SK-N-SH (cell line): ENCODE results near the gene ATF6. TPM values are rescaled to one million over a fixed set of nuclear protein-coding genes. Genes with fewer than 3 reads are reported as not detected.

Experiments
- CTCF ChIA-PET: fragments of 300-600, 350-600 bp; formaldehyde crosslinking; extraction: SDS; loops from one replicate; lab custom pipeline; 2021; lab: Yijun Ruan, JAX
- POLR2A ChIA-PET: fragments of 350-600 bp; sonication (Branson Sonifier 250); formaldehyde crosslinking; extraction: SDS; loops from one replicate; lab custom pipeline; 2020; ENCODE audit warnings: antibody characterized with exemption, inconsistent platforms; lab: Yijun Ruan, JAX
- DNase-seq: peaks from one replicate; pipeline ENCODE4 v3.0.0; 2012
- H2AFZ ChIP-seq: fragments of 200-600 bp; sonication (generic); 2 replicates; pipeline ENCODE4 v1.8.1; 2016; ENCODE audit warnings: antibody characterized with exemption, mild to moderate bottlenecking, low read depth
- H3F3A ChIP-seq: fragments of 200-600 bp; sonication (generic); replicated peaks from 2 replicates; pipeline ENCODE3; 2016; ENCODE audit warnings: antibody characterized with exemption, mild to moderate bottlenecking; ENCODE audit not compliant: insufficient read depth
- H3K27ac ChIP-seq, 2 experiments: fragments of 200-500 bp in 1 of 2; fragments of 200-600 bp in 1 of 2; sonication (Bioruptor generic) in 1 of 2; sonication (generic), shearing (Covaris generic) in 1 of 2; 2 replicates each; pipeline versions ENCODE4 v1.5.1 to v1.6.1; 2014 to 2016; ENCODE audit warnings: low read depth in 2 of 2, inconsistent platforms in 1 of 2, low read length in 1 of 2, mild to moderate bottlenecking in 1 of 2, mixed read lengths in 1 of 2
- H3K27me3 ChIP-seq: fragments of 200-600 bp; sonication (generic), shearing (Covaris generic); 2 replicates; pipeline ENCODE4 v1.6.1; 2016; ENCODE audit warnings: mixed run types; ENCODE audit not compliant: insufficient read depth
- H3K36me3 ChIP-seq, 2 experiments: fragments of 200-500 bp in 1 of 2; fragments of 200-600 bp in 1 of 2; sonication (Bioruptor generic) in 1 of 2; sonication (generic) in 1 of 2; replicated peaks in 1 of 2; 2 replicates each; pipeline versions ENCODE3 to v1.5.1; 2014 to 2016; ENCODE audit warnings: low read length in 1 of 2, mild to moderate bottlenecking in 1 of 2; ENCODE audit not compliant: insufficient read depth in 2 of 2, control insufficient read depth in 1 of 2
- H3K4me1 ChIP-seq, 2 experiments: fragments of 200-500 bp in 1 of 2; fragments of 200-600 bp in 1 of 2; sonication (Bioruptor generic) in 1 of 2; sonication (generic), shearing (Covaris generic) in 1 of 2; 2 replicates each; pipeline versions ENCODE4 v1.5.1 to v1.6.1; 2014 to 2016; ENCODE audit warnings: low read depth in 1 of 2, low read length in 1 of 2, mixed run types in 1 of 2; ENCODE audit not compliant: insufficient read depth in 2 of 2, control insufficient read depth in 1 of 2
- H3K4me2 ChIP-seq: fragments of 200-600 bp; sonication (generic), shearing (Covaris generic); 2 replicates; pipeline ENCODE4 v1.6.1; 2017; ENCODE audit warnings: mixed run types
- H3K4me3 ChIP-seq, 2 experiments: fragments of 200-500 bp in 1 of 2; fragments of 200-600 bp in 1 of 2; sonication (Bioruptor generic) in 1 of 2; sonication (generic), shearing (Covaris generic) in 1 of 2; 2 replicates each; pipeline versions ENCODE4 v1.5.1 to v1.8.1; 2014 to 2016; ENCODE audit warnings: low read depth in 2 of 2, inconsistent platforms in 1 of 2, low read length in 1 of 2, mild to moderate bottlenecking in 1 of 2, mixed read lengths in 1 of 2, moderate library complexity in 1 of 2
- H3K79me2 ChIP-seq: fragments of 200-600 bp; sonication (generic); 2 replicates; pipeline ENCODE4 v1.8.1; 2017; ENCODE audit warnings: mild to moderate bottlenecking; ENCODE audit not compliant: insufficient read depth
- H3K9ac ChIP-seq: fragments of 200-600 bp; sonication (generic); 2 replicates; pipeline ENCODE4 v1.6.1; 2017; ENCODE audit warnings: mixed run types
- H3K9me2 ChIP-seq: fragments of 200-600 bp; sonication (generic); 2 replicates; pipeline ENCODE4 v1.6.1; 2017; ENCODE audit warnings: mixed run types
- H3K9me3 ChIP-seq: fragments of 200-600 bp; sonication (generic); 2 replicates; pipeline ENCODE4 v1.6.1; 2017; ENCODE audit warnings: mixed run types, mild to moderate bottlenecking, moderate library complexity
- H4K20me1 ChIP-seq: fragments of 200-600 bp; sonication (generic); 2 replicates; pipeline ENCODE4 v1.6.1; 2017; ENCODE audit warnings: mild to moderate bottlenecking, mixed run types; ENCODE audit not compliant: insufficient read depth
- CHD2 ChIP-seq: fragments of 150-350 bp; IDR thresholded peaks from 2 replicates; pipeline ENCODE4 v1.6.1; 2018; ENCODE audit warnings: low read length; ENCODE audit not compliant: partially characterized antibody
- ELF1 ChIP-seq: IDR thresholded peaks from 2 replicates; pipeline ENCODE4 v1.4.0; 2012
- FOXM1 ChIP-seq: IDR thresholded peaks from 2 replicates; pipeline ENCODE4 v1.4.0; 2012; ENCODE audit warnings: low read depth, mild to moderate bottlenecking
- GATA2 ChIP-seq: sonication (generic); formaldehyde crosslinking; IDR thresholded peaks from 2 replicates; pipeline ENCODE4 v1.5.0; 2020; ENCODE audit warnings: mild to moderate bottlenecking, missing genetic modification reagents
- JUND ChIP-seq: IDR thresholded peaks from 2 replicates; pipeline ENCODE4 v1.4.0; 2012
- MEF2A ChIP-seq: IDR thresholded peaks from 2 replicates; pipeline ENCODE4 v1.4.0; 2012; ENCODE audit warnings: low read depth, borderline replicate concordance
- POLR2AphosphoS5 ChIP-seq: IDR thresholded peaks from 2 replicates; pipeline ENCODE4 v1.6.1; 2012; ENCODE audit warnings: low read depth, low read length
- RFX5 ChIP-seq: IDR thresholded peaks from 2 replicates; pipeline ENCODE4 v1.6.1; 2012; ENCODE audit warnings: mild to moderate bottlenecking, improper control_type of control experiment, low read length
- SMC3 ChIP-seq: IDR thresholded peaks from 2 replicates; pipeline ENCODE4 v1.6.1; 2012; ENCODE audit warnings: low read depth, low read length, improper control_type of control experiment
- WGBS: methylation state at CpG from one replicate; pipeline ENCODE4 v1.1.6; 2017; ENCODE audit warnings: low lambda C conversion rate; 5-methylcytosine and 5-hydroxymethylcytosine counted together
- polyA plus RNA-seq, 3 experiments: library from polyadenylated mRNA; depleted of rRNA; stranded (reverse); fragments of >200 nt; gene quantifications; 2 replicates each; pipeline ENCODE4 v1.2.3, GENCODE V29; 2012
- TF ChIP-seq, protein P1 (sequence below): IDR thresholded peaks from 2 replicates; pipeline ENCODE4 v1.4.0; 2012; ENCODE audit warnings: low read depth, borderline replicate concordance
- TF ChIP-seq, protein P2 (sequence below): fragments of 200-600 bp; sonication (generic); IDR thresholded peaks from 2 replicates; pipeline ENCODE4 v1.6.1; 2017; ENCODE audit warnings: antibody characterized with exemption, mild to moderate bottlenecking, moderate library complexity
- TF ChIP-seq, protein P3 (sequence below): IDR thresholded peaks from 2 replicates; pipeline ENCODE4 v1.4.0; 2012; ENCODE audit warnings: low read depth, borderline replicate concordance

The ATF6 gene
- polyA plus RNA-seq, 1 of the 3 experiments (the other 2 are of a cell fraction), result 8.8 TPM

DNA sequence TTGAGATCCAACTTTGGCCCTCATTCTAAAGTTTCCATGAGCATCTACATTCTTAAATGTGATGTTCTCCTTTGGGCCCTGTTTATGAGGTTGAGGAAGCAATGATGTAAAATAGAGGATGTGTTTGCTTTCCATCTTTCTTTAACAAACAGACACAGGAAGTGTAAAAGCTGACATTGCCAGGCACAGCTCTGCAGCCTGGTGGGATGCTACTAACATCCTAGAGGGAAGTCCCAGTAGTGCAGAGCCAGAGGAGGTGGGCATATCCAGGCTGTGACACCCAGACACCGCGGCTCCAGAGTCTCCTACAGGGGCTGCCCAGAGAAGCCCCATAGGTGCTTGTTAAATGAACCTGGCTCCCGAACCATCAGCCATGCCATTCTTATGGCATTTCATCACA is 241.3 kb downstream of the ATF6 start:
- Histone ChIP-seq H3K9me2 (no peaks in the 10 kb centered on the region), H3K27ac (no peak overlapping the region), H3K9me3 (no peaks in the 10 kb centered on the region), H3K9ac (no peak overlapping the region), H3K4me2 (no peak overlapping the region), H3K27me3 (no peaks in the 10 kb centered on the region), H3F3A (no peaks in the 10 kb centered on the region), H3K36me3 (peaks cover 3 to 4% of the 10 kb centered on the region in 2 experiments), H2AFZ (no peak overlapping the region), H3K79me2 (no peaks in the 10 kb centered on the region), H4K20me1 (no peaks in the 10 kb centered on the region), H3K4me1 (peaks cover 9 to 11% of the 10 kb centered on the region in 2 experiments; a peak in 2 of 4 replicates), H3K4me3 (no peak overlapping the region)
- TF ChIP-seq JUND (no peak), RFX5 (no peak), CHD2 (no peak), POLR2AphosphoS5 (no peak), GATA2 (CRISPR knock-in tag) (no peak)
- TF ChIP-seq, protein P1, sequence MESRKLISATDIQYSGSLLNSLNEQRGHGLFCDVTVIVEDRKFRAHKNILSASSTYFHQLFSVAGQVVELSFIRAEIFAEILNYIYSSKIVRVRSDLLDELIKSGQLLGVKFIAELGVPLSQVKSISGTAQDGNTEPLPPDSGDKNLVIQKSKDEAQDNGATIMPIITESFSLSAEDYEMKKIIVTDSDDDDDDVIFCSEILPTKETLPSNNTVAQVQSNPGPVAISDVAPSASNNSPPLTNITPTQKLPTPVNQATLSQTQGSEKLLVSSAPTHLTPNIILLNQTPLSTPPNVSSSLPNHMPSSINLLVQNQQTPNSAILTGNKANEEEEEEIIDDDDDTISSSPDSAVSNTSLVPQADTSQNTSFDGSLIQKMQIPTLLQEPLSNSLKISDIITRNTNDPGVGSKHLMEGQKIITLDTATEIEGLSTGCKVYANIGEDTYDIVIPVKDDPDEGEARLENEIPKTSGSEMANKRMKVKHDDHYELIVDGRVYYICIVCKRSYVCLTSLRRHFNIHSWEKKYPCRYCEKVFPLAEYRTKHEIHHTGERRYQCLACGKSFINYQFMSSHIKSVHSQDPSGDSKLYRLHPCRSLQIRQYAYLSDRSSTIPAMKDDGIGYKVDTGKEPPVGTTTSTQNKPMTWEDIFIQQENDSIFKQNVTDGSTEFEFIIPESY, result no peak
- WGBS, result no CpG with 5 or more reads among the region's 3 CpGs
- DNase-seq, result no peak
- ChIA-PET POLR2A (no interaction called here), CTCF (interaction anchor here (0.9 to 2.1 kb wide), 2 partner anchors 10 to 12 kb away, joined by 3 to 6 read pairs; no protein-coding TSS in a partner anchor)

DNA sequence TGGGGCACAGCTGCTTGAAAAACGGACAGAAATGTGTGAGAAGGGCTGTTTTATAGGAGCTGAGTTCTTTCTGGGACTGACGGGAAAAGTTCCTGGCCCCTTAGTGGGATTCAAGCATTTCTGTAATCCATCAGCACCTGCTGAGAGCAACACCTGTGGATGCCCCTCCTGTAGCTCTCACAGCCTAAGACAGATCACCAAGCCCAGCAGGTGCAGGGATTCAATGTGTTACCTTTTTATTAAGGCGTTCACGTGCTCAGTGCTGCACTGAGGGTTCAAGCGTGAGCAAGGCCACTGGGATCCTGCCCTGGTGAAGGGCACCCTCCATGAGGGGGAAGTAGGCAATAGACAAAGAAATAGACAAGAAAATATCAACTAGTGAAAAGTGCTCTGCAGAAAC is 242.7 kb downstream of the ATF6 start:
- no peak for DNase-seq
- Histone ChIP-seq H3K9ac (no peak overlapping the region), H3K4me1 (peaks cover 5 to 8% of the 10 kb centered on the region in 2 experiments; a peak in 2 of 4 replicates), H3K27me3 (no peaks in the 10 kb centered on the region), H3K36me3 (peaks cover 4 to 8% of the 10 kb centered on the region in 2 experiments), H3F3A (no peaks in the 10 kb centered on the region), H3K9me2 (no peaks in the 10 kb centered on the region)
- POLR2A ChIA-PET, result no interaction called here
- WGBS, result 89% methylated on average over 5 of the region's 5 CpGs
- TF ChIP-seq, protein P2, sequence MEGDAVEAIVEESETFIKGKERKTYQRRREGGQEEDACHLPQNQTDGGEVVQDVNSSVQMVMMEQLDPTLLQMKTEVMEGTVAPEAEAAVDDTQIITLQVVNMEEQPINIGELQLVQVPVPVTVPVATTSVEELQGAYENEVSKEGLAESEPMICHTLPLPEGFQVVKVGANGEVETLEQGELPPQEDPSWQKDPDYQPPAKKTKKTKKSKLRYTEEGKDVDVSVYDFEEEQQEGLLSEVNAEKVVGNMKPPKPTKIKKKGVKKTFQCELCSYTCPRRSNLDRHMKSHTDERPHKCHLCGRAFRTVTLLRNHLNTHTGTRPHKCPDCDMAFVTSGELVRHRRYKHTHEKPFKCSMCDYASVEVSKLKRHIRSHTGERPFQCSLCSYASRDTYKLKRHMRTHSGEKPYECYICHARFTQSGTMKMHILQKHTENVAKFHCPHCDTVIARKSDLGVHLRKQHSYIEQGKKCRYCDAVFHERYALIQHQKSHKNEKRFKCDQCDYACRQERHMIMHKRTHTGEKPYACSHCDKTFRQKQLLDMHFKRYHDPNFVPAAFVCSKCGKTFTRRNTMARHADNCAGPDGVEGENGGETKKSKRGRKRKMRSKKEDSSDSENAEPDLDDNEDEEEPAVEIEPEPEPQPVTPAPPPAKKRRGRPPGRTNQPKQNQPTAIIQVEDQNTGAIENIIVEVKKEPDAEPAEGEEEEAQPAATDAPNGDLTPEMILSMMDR, result no peak
- TF ChIP-seq, protein P3, sequence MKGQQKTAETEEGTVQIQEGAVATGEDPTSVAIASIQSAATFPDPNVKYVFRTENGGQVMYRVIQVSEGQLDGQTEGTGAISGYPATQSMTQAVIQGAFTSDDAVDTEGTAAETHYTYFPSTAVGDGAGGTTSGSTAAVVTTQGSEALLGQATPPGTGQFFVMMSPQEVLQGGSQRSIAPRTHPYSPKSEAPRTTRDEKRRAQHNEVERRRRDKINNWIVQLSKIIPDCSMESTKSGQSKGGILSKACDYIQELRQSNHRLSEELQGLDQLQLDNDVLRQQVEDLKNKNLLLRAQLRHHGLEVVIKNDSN, result no peak
- TF ChIP-seq, protein P1, result no peak
- TF ChIP-seq SMC3 (no peak), ELF1 (no peak), FOXM1 (no peak), MEF2A (no peak)
- TF ChIP-seq, all 33 proteins: peak for 0
- H3K27ac ChIP-seq, result no peak overlapping the region
- CTCF ChIA-PET, result interaction anchor here (1.1 to 2.1 kb wide), 2 partner anchors 10 to 15 kb away, joined by 3 to 6 read pairs; partner anchors contain the start of gene OLFML2B
- H2AFZ ChIP-seq, result no peak overlapping the region
- no peaks in the 10 kb centered on the region for H4K20me1 ChIP-seq
- H3K79me2 ChIP-seq, result no peaks in the 10 kb centered on the region
- H3K4me3 ChIP-seq, result no peak overlapping the region
- no peaks in the 10 kb centered on the region for H3K9me3 ChIP-seq
- H3K4me2 ChIP-seq, result no peak overlapping the region
